ENCODE measurements around the gene REEP3. TPM values are rescaled to one million over a fixed set of nuclear protein-coding genes. Genes with fewer than 3 reads are reported as not detected.
"Not testable (repeated sequence)": the region's sequence is repeated elsewhere in the genome, so short reads cannot be mapped to it uniquely, and the experiment has no call there.

The REEP3 gene
- 61.9 and 70.5 TPM in 2 replicates for total RNA-seq

- no peak for DNase-seq (ENCODE audit: extremely low read depth, low read depth, low spot score)
Observed at GRCh38 chr10:63520500-63521415, at the start of gene REEP3. TSS of gene REEP3 (plus strand) at chr10:63521401. CDS start at chr10:63521546, 145 bp downstream.

- no peak for DNase-seq (ENCODE audit: extremely low read depth, low read depth, low spot score)
Observed at GRCh38 chr10:63474488-63474887, 46.7 kb upstream of the REEP3 start.

GRCh38 chr10:63477927-63478326, 43.3 kb upstream of the REEP3 start:
- DNase-seq (ENCODE audit: extremely low read depth, low read depth, low spot score): no peak

- DNase-seq (ENCODE audit: extremely low read depth, low read depth, low spot score): no peak
Observed at GRCh38 chr10:63478564-63478963, 42.6 kb upstream of the REEP3 start.

- DNase-seq (ENCODE audit: extremely low read depth, low read depth, low spot score): no peak
Observed at GRCh38 chr10:63480237-63480636, 41.0 kb upstream of the REEP3 start.

GRCh38 chr10:63481815-63482421, 39.3 kb upstream of the REEP3 start:
- no peak for DNase-seq (ENCODE audit: extremely low read depth, low read depth, low spot score)

- DNase-seq (ENCODE audit: extremely low read depth, low read depth, low spot score): no peak
Observed at GRCh38 chr10:63483983-63484382, 37.2 kb upstream of the REEP3 start.

- DNase-seq (ENCODE audit: extremely low read depth, low read depth, low spot score): no peak
Observed at GRCh38 chr10:63487990-63488389, 33.2 kb upstream of the REEP3 start.

- no peak for DNase-seq (ENCODE audit: extremely low read depth, low read depth, low spot score)
Observed at GRCh38 chr10:63489838-63490237, 31.4 kb upstream of the REEP3 start.

GRCh38 chr10:63491588-63492316, 29.4 kb upstream of the REEP3 start:
- no peak for DNase-seq (ENCODE audit: extremely low read depth, low read depth, low spot score)

GRCh38 chr10:63492317-63492690, 28.9 kb upstream of the REEP3 start:
- not testable (repeated sequence) for DNase-seq (ENCODE audit: extremely low read depth, low read depth, low spot score)

- DNase-seq (ENCODE audit: extremely low read depth, low read depth, low spot score): no peak
Observed at GRCh38 chr10:63493004-63493403, 28.2 kb upstream of the REEP3 start.

- DNase-seq (ENCODE audit: extremely low read depth, low read depth, low spot score): no peak
Observed at GRCh38 chr10:63494951-63495350, 26.2 kb upstream of the REEP3 start.

GRCh38 chr10:63496561-63496960, 24.6 kb upstream of the REEP3 start:
- no peak for DNase-seq (ENCODE audit: extremely low read depth, low read depth, low spot score)

- DNase-seq (ENCODE audit: extremely low read depth, low read depth, low spot score): no peak
Observed at GRCh38 chr10:63497321-63497720, 23.9 kb upstream of the REEP3 start.

- DNase-seq (ENCODE audit: extremely low read depth, low read depth, low spot score): no peak
Observed at GRCh38 chr10:63498665-63499064, 22.5 kb upstream of the REEP3 start.

GRCh38 chr10:63500551-63500950, 20.6 kb upstream of the REEP3 start:
- not testable (repeated sequence) for DNase-seq (ENCODE audit: extremely low read depth, low read depth, low spot score)

- no peak for DNase-seq (ENCODE audit: extremely low read depth, low read depth, low spot score)
Observed at GRCh38 chr10:63501954-63502353, 19.2 kb upstream of the REEP3 start.

GRCh38 chr10:63502832-63503231, 18.4 kb upstream of the REEP3 start:
- no peak for DNase-seq (ENCODE audit: extremely low read depth, low read depth, low spot score)

- DNase-seq (ENCODE audit: extremely low read depth, low read depth, low spot score): no peak
Observed at GRCh38 chr10:63503395-63503794, 17.8 kb upstream of the REEP3 start.

GRCh38 chr10:63504145-63504881, 16.9 kb upstream of the REEP3 start:
- DNase-seq (ENCODE audit: extremely low read depth, low read depth, low spot score): no peak

Data from glomerular endothelial cell (primary cell).